Sigmoid colon (tissue), 4 donors: ENCODE results near the gene NPB.

Source experiments
- CTCF ChIP-seq, 4 experiments: fragments of 450-650 bp in 3 of 4; fragments of 200-600 bp in 1 of 4; IDR thresholded peaks; one replicate each; pipeline ENCODE4 v1.5.1; 2016 to 2019; ENCODE audit warnings: antibody characterized with exemption in 4 of 4, mild to moderate bottlenecking in 3 of 4, moderate library complexity in 2 of 4
- EP300 ChIP-seq, 4 donors: sonication (generic); formaldehyde crosslinking; IDR thresholded peaks; one replicate each; pipeline ENCODE4 v1.6.1; 2017; ENCODE audit warnings: antibody characterized with exemption in 4 of 4
- POLR2A ChIP-seq, 2 donors: fragments of 450-650 bp; IDR thresholded peaks; one replicate each; pipeline ENCODE4 v1.6.1; 2016; ENCODE audit warnings: antibody characterized with exemption in 2 of 2, mild to moderate bottlenecking in 2 of 2, moderate library complexity in 2 of 2
- POLR2AphosphoS5 ChIP-seq, 4 donors: sonication (generic); formaldehyde crosslinking; IDR thresholded peaks; one replicate each; pipeline ENCODE4 v1.6.1; 2017; ENCODE audit warnings: antibody characterized with exemption in 4 of 4

DNA sequence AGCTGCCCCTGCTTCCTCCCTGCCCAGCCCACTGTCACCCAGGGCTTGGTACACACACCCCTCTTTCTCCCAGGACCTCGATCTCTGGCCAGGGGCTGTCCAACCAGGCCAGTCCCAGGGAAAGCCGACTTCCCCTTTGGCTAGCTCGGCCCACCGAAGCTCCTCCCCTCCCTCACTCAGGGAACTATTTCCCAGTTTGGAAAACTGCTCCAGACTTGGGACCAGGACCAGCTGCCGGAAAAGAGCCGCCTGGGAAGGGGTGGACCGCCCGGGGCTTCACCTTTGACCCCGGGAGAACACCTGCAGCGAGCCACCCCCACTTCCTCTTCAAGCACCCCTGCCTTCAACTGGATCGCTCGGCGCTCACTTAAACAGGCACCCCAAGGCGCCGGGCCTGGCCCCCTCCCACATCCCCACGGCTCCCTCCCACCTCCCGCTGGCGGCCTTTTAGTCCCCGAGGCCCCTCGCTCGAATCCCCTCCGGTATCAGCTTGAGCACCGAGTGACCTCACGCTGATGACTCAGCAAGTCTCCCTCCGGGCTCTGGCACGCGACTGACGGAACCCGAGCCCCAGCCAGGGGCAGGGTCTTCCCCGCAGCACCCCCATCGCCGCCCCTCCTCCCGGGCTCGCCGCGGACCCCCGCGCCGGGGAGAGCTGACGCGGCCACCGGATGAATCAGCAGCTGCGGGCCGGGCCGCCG is 24.6 kb downstream of the NPB start:
- TF ChIP-seq EP300 (IDR thresholded peaks at IDR 0.05): no peak
- no peak for TF ChIP-seq CTCF (IDR thresholded peaks at IDR 0.05)
- peak; percentile 54 to 61 (median 58) for TF ChIP-seq POLR2AphosphoS5 (IDR thresholded peaks at IDR 0.05)
- TF ChIP-seq POLR2A (IDR thresholded peaks at IDR 0.05): peak; percentile 6 to 47
